Activated naive CD4-positive, alpha-beta T cell treated with anti-CD3 and anti-CD28 coated beads, Interleukin-2, amount 10 ng/mL, durations not matched to agents 7 days and 5 days (primary cell): ENCODE results near the gene CCDC82.

Experiments
- CTCF ChIA-PET: fragments of 350-600 bp; sonication (Branson Sonifier 250); formaldehyde crosslinking; loops from one replicate; lab custom pipeline; 2021; ENCODE audit warnings: antibody characterized with exemption; lab: Charles Lee
- DNase-seq: peaks from one replicate; pipeline ENCODE4 v3.0.0-alpha.2; 2020
- H3K27ac Mint-ChIP-seq: one replicate; pipeline ENCODE4 v1.8.0; 2021; ENCODE audit warnings: mild to moderate bottlenecking, moderate library complexity, mixed read lengths
- H3K27me3 Mint-ChIP-seq: one replicate; pipeline ENCODE4 v1.8.0; 2021; ENCODE audit warnings: mild to moderate bottlenecking, mixed read lengths
- H3K36me3 Mint-ChIP-seq: one replicate; pipeline ENCODE4 v1.8.0; 2021; ENCODE audit warnings: mixed read lengths
- H3K4me1 Mint-ChIP-seq: one replicate; pipeline ENCODE4 v1.8.0; 2021; ENCODE audit warnings: mixed read lengths
- H3K4me3 Mint-ChIP-seq: one replicate; pipeline ENCODE4 v1.8.0; 2021; ENCODE audit warnings: mild to moderate bottlenecking, moderate library complexity, mixed read lengths
- H3K9me3 Mint-ChIP-seq: one replicate; pipeline ENCODE4 v1.8.0; 2021; ENCODE audit warnings: mixed read lengths

CCDC82 gene

DNA sequence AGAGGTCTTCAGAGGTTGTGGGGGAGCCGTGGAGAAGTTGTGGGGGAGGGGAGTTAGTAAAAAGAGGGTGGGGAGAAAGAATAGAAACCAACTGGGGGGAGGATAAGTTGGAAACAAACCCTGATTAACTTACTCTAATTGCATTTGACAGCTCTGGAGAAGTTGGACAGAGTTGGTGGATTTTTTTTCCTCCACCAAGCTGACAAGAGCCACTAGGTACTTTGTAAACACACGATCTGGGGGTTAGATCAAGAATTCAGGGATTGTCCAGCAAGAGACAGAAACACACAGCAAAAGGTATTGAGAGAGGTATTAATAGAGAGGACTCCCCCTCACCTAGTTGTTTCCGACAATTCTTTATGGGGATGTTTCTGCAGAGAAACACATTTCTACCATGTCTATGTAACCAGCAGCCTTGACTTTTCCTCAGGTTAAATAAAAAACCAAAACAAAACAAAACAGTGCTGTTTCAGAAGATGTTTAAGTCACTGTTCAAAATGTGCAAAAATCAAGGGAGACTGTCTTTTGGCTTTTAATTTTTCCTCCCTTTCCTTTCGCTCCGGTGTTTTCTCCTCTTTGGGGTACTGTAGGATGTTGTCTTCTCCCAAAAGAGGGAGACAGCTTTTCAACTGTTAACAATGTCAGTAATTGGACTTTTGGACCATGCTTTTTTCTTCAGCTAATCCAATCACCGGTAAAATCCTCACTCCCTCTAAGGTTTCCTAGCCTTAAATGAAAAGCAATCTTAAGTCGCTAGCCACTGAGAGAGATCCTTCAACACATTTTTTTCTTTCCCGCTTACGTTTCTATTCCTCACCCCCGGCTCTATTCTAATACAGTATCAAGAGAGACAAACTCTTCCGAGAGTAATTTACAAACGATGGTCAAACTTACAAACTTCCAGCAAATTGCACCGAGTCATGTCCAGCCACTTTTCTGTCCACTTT lies 47.4 kb downstream of the CCDC82 start:
- H3K9me3 Mint-ChIP-seq = peaks cover 2% of the 10 kb centered on the region
- H3K4me1 Mint-ChIP-seq = peaks cover 38% of the 10 kb centered on the region
- peaks cover 38% of the 10 kb centered on the region for H3K36me3 Mint-ChIP-seq
- H3K27ac Mint-ChIP-seq = peak overlapping the region; percentile 91
- no peak for DNase-seq
- no peaks in the 10 kb centered on the region for H3K27me3 Mint-ChIP-seq
- CTCF ChIA-PET = interaction anchor here (0.6 to 7.4 kb wide), 77 partner anchors 10 to 1190 kb away, joined by 3 to 144 read pairs (median 5); partner anchors contain the start of genes CCDC82, CEP57, FAM76B and JRKL
- peak overlapping the region; percentile 94 for H3K4me3 Mint-ChIP-seq

DNA sequence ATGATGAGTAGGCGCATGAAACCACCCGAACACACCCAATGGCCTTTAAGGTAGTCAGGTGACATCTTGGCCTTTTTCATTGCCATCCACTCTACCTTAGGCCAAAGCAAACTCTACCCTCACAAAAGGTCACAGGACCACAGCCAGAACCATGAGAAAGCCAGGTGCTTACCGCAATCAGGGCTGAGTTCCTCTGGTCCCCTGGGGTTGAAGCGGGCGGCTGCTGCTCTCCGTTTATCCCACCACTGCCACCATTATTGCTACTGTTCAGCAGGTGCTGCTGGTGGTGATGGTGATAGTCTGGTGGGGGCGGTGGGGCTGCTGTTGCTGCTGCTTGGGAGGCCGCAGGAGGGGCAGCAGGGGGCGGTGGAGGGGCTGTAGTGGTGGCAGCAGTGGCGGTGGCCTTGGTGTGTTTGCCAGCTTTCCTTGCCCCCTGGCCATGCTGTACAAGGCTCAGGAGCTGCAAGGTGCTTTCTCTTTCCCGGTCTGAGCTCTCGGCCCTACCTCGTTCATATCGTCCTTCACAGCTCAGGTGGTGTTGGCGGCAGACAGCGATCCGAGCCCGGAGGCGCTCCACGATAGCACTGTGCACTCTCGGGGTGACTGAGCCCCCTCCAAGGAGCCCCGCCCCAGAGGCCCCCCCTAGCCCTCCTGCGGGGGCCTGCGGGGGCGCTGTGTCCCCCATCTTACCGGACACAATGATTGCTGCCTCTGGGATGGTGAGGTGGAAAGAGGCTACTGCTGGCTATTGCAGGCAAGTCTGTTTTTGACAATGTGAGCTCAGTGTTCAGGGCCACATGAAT lies 48.3 kb downstream of the CCDC82 start:
- H3K4me1 Mint-ChIP-seq = peaks cover 46% of the 10 kb centered on the region
- peaks cover 38% of the 10 kb centered on the region for H3K36me3 Mint-ChIP-seq
- CTCF ChIA-PET = interaction anchor here (0.6 to 7.4 kb wide), 20 partner anchors 9 to 494 kb away, joined by 3 to 144 read pairs (median 6); no protein-coding TSS in a partner anchor
- H3K27me3 Mint-ChIP-seq = no peaks in the 10 kb centered on the region
- H3K4me3 Mint-ChIP-seq = peak overlapping the region; percentile 94
- peaks cover 2% of the 10 kb centered on the region for H3K9me3 Mint-ChIP-seq
- peak overlapping the region; percentile 91 for H3K27ac Mint-ChIP-seq
- DNase-seq = peak; percentile 82

DNA sequence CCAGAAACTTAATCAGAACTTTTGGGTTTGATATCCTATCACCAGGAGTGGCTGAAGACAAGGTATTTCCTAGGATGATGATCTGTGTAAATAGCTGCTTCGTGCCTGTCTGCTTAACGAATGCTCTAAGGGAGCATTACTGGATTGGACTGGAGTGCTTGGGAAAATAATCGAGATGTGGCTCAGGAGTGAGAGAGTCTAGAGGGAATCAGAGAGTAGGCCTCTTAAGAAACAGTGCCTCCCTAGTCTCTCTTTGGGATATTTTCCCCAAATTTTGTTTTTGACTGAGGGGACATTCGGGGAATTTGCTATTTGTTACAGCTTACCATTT lies 49.2 kb downstream of the CCDC82 start:
- no peaks in the 10 kb centered on the region for H3K27me3 Mint-ChIP-seq
- peaks cover 54% of the 10 kb centered on the region for H3K4me1 Mint-ChIP-seq
- H3K9me3 Mint-ChIP-seq = peaks cover 2% of the 10 kb centered on the region
- peak overlapping the region; percentile 91 for H3K27ac Mint-ChIP-seq
- peaks cover 46% of the 10 kb centered on the region for H3K36me3 Mint-ChIP-seq
- CTCF ChIA-PET = interaction anchor here (0.6 to 7.4 kb wide), 15 partner anchors 8 to 491 kb away, joined by 3 to 144 read pairs (median 4); no protein-coding TSS in a partner anchor
- H3K4me3 Mint-ChIP-seq = peak overlapping the region; percentile 94
- DNase-seq = no peak

DNA sequence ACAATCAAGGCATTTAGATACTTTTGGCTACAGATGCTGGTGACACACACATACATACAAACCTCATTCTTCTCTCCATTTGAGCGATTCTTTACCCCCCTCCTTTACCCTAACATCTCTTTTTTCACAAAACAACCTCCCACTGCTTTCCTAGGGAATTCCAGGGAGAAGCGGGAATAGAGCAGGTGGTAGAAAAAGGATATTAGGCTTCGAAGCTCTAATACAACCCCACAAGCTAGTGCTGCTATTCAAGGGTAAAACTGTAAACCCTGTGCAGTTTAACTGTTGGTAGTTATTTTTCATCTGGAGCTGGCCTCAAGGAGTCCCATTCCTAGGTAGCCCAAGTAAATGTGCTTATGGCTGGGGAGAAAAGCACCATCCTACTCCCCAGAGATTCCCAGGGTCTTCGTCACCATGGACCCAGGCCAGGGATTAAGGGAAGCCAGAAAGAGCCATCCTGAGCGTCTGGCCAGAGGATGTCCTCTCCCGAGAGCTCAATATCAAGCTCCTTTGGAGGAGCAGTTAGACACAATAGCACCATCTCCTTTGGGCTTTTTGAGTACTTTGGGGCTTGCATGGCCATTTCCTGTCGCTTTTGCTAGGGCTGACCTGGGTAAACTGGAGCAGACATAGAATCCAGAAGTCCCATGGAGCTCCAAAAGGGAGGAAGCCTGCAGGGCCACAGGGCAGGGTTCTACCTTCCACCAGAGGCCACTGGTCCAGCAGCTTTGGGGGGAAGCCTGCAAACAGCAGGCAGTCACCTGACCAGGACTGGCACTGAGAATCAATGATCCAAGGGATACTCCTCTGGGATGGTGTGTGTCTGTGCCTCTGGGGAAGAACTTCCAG lies 49.8 kb downstream of the CCDC82 start:
- CTCF ChIA-PET = interaction anchor here (0.6 to 7.4 kb wide), 20 partner anchors 8 to 504 kb away, joined by 3 to 144 read pairs (median 4); no protein-coding TSS in a partner anchor
- Mint-ChIP-seq H3K9me3 (no peaks in the 10 kb centered on the region), H3K36me3 (peaks cover 49% of the 10 kb centered on the region), H3K27ac (peak overlapping the region; percentile 91), H3K4me3 (peak overlapping the region; percentile 94), H3K4me1 (peaks cover 56% of the 10 kb centered on the region), H3K27me3 (no peaks in the 10 kb centered on the region)
- peak; percentile 29 for DNase-seq

DNA sequence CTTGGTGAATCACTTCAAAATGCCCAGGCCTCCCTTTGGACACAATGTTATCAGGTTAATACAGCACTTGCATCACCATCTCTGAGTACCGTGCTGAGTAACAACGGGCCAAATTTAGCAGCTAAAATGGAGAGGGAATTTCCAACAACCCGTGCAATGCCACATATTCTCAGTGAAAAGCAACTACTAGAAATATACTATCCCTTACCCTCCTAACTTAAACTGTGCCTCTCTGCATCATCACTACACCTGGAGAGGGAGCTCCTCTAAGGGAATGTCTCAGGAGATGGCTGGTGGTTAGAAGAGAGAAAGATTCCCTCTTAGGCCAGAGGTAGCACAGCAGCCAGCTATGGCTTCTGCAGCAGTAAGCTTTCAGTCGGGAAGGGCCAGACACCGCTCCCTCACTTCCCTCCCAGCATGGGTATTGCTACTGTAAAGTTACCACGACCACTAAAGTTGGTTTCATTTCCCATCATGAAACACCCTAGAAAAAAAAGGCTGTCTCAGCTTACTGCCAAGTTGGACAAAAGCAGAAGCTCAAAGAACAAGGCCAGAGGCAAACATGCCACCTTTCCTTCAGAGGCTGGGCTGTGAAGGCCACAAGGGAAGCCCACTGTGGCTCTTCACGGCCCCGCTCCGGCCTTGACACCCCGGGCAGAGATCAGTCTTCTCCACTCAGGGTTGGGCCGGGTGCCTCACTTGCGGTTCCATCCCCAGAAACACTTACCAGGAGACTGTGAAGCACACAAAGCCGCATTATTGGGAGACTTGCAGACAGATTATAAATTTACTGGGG lies 50.6 kb downstream of the CCDC82 start:
- CTCF ChIA-PET = interaction anchor here (0.5 to 7.4 kb wide), 11 partner anchors 12 to 503 kb away, joined by 3 to 144 read pairs (median 6); no protein-coding TSS in a partner anchor
- peaks cover 57% of the 10 kb centered on the region for H3K36me3 Mint-ChIP-seq
- peaks cover 64% of the 10 kb centered on the region for H3K4me1 Mint-ChIP-seq
- H3K27me3 Mint-ChIP-seq = no peaks in the 10 kb centered on the region
- no peaks in the 10 kb centered on the region for H3K9me3 Mint-ChIP-seq
- H3K27ac Mint-ChIP-seq = peak overlapping the region; percentile 91
- DNase-seq = peak; percentile 67
- peak overlapping the region; percentile 94 for H3K4me3 Mint-ChIP-seq

DNA sequence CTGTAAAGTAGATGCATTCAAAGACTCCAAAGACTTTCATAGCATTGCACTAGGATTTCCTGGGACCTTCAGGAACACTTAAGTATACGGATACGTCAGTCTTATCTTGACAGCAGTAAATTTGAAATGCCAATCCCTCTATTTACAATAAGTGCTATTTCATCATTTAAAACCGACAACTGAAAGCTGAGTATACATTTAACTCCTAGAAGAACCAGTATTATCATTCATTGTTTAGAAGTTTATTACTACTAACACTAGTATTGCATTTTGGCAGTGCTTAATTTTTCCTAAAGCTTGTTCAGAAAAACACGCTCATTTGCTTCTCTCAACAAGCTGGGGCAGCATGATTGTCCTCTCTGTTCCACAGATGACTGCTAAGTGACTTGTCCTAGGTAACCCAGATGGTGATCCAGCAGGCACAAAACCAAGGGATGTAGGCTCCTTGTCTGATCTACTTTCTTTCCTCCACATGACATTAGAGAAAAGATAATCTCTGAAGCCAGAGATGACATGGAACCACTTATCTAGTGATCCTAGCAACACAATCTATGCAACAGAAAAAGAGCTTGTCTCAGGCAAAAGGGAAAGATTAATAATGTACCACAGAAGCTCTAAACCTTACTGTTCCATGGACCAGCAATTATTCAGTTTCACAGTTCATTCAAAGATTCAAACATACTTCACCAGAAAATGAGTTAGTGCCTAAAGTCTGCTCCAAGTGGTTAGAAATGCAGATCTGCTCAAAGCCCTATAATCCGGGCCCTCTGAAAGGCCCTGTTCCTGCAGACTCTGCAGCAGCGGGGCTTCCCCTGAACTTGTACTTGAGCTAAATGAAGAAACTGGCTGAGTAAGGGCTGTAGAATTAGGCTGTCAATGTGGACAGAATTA lies 51.9 kb downstream of the CCDC82 start:
- Mint-ChIP-seq H3K27ac (peak overlapping the region; percentile 35), H3K36me3 (peaks cover 63% of the 10 kb centered on the region), H3K27me3 (no peaks in the 10 kb centered on the region), H3K4me1 (peaks cover 67% of the 10 kb centered on the region), H3K9me3 (no peaks in the 10 kb centered on the region), H3K4me3 (peak overlapping the region; percentile 94)
- CTCF ChIA-PET = interaction anchor here (0.6 to 7.4 kb wide), 12 partner anchors 9 to 502 kb away, joined by 3 to 144 read pairs (median 3); no protein-coding TSS in a partner anchor
- peak; percentile 60 for DNase-seq

DNA sequence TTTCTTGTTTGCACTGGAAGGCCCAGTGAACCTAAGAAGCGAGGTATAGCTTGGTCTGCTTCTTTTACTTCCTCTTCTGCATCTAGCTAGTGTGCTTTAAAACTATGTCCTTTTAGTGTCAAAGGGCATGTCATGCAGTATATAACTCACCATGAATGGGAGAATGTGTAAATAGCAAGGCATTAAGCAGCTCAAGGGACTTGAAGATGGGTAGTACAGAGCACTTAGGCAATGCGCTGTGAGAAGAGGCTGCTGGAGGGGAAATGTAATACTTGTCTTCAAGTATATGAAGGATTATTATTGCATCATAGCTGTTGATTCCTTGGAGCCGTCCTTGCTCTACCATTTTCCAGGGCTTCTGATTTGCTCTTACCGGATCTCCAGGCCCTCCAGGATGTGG lies 54.3 kb downstream of the CCDC82 start:
- H3K27me3 Mint-ChIP-seq = no peaks in the 10 kb centered on the region
- no peaks in the 10 kb centered on the region for H3K9me3 Mint-ChIP-seq
- no peak overlapping the region for H3K27ac Mint-ChIP-seq
- CTCF ChIA-PET = interaction anchor here (1.0 to 2.2 kb wide), 3 partner anchors 20 to 243 kb away, joined by 3 to 5 read pairs (median 5); no protein-coding TSS in a partner anchor
- H3K36me3 Mint-ChIP-seq = peaks cover 66% of the 10 kb centered on the region
- peaks cover 85% of the 10 kb centered on the region for H3K4me1 Mint-ChIP-seq
- no peak overlapping the region for H3K4me3 Mint-ChIP-seq
- DNase-seq = no peak

DNA sequence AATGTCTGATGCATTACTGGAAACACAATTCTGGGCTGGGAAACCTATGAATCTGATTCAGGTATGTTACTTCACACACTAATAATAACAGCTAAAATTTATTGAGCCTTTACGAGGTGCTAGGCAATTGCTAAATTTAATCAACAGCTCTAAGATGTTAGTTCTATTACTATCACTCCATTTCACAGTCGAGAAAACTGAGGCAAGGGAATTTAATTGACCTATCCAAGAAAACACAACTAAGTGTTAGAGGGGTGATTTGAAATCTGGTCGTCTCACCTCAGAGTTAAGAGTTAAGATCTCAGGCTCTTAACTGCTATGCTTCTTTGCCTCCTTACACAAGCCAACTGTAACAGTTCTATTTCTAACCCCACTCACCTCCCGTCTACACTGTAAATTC lies 55.5 kb downstream of the CCDC82 start:
- Mint-ChIP-seq H3K27ac (no peak overlapping the region), H3K9me3 (no peaks in the 10 kb centered on the region), H3K4me1 (peaks cover 89% of the 10 kb centered on the region), H3K36me3 (peaks cover 67% of the 10 kb centered on the region), H3K27me3 (no peaks in the 10 kb centered on the region), H3K4me3 (no peak overlapping the region)
- CTCF ChIA-PET = interaction anchor here (2.0 to 2.2 kb wide), 2 partner anchors 91 to 242 kb away, joined by 5 read pairs; no protein-coding TSS in a partner anchor
- DNase-seq = no peak

DNA sequence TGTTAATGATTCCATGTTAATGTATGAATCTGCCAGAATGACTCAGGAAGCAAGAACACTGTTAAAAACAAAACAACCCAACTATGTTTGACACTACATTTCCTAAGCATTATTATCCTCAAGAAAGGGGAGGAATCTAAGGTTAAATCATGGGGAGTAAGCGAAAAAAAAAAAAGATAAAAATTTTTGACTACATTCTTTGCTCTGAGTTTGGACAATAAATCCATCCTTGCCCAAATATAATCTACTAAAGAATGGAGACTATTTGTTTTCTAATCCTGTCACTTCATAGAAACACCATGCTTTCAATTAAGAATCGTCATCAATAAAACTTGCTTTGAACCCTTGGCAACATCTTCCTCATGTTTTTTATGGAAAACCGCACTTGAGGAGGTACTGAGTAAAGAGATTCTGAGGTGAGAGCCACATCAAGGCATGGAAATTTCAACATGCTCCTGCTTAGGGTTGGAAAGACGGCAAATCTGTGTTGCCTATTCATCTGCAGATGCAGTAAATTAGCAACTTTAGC lies 56.5 kb downstream of the CCDC82 start:
- Mint-ChIP-seq H3K27me3 (no peaks in the 10 kb centered on the region), H3K27ac (no peak overlapping the region), H3K9me3 (no peaks in the 10 kb centered on the region), H3K4me3 (no peak overlapping the region), H3K4me1 (peaks cover 87% of the 10 kb centered on the region), H3K36me3 (peaks cover 65% of the 10 kb centered on the region)
- CTCF ChIA-PET = interaction anchor here (2.0 kb wide), 1 partner anchor 9 kb away, joined by 18 read pairs; the partner anchor contains the start of gene MAML2
- DNase-seq = no peak

DNA sequence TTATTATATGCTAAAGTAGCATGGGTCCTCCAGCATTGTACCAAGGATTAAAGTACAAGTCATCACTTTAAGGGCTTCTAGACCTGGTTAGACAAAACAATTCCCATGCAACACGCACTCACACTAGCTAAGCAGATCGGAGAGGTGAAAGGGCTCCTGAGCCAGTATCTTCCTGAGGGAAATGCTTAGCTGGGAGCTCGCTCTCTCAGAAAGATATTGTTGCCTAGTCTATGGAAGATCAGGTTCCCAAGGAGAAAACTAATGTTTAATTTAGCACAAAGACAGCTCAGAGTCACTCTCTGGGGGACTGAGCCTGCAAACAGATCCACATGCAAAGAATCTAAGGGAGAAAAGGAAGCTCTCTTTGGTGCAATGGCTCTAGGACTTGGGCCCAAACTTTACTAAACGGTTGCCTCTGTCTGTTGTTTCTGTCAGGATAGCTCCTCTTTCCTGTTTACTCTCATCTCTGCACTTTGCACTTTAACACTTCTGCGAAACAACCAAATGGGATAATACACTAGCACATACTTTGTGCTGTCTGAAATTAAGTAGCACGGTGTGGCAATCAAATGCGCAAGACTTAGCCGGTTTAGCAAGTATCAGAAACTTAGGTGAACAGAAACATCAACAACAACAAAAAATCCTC lies 57.5 kb downstream of the CCDC82 start:
- DNase-seq = no peak
- Mint-ChIP-seq H3K27ac (peak overlapping the region; percentile 0), H3K4me1 (peaks cover 78% of the 10 kb centered on the region), H3K27me3 (no peaks in the 10 kb centered on the region), H3K9me3 (no peaks in the 10 kb centered on the region), H3K36me3 (peaks cover 55% of the 10 kb centered on the region), H3K4me3 (no peak overlapping the region)
- CTCF ChIA-PET = interaction anchor here (1.4 to 2.0 kb wide), 2 partner anchors 10 to 28 kb away, joined by 5 to 18 read pairs; partner anchors contain the start of gene MAML2

DNA sequence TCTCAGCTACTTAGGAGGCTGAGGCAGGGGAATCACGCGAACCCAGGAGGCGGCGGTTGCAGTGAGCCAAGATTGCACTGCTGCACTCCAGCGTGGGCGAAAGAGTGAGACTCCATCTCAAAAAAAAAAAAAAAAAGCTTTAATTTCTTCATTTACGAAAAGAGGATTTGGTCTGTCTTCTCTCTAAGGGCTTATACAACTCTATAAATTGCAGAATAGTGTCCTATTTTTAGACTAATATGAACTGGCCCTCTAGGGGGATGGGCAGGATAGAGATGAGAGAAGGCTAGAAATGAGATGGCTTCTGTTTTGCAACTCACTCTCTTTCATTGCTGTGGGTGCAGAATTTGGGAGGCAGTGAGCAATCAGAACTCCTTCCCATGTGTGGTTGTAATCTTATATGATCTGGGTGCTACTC lies 58.0 kb downstream of the CCDC82 start:
- Mint-ChIP-seq H3K9me3 (no peaks in the 10 kb centered on the region), H3K27ac (no peak overlapping the region), H3K4me1 (peaks cover 74% of the 10 kb centered on the region), H3K27me3 (no peaks in the 10 kb centered on the region), H3K4me3 (no peak overlapping the region), H3K36me3 (peaks cover 58% of the 10 kb centered on the region)
- CTCF ChIA-PET = interaction anchor here (1.4 to 2.0 kb wide), 2 partner anchors 10 to 28 kb away, joined by 5 to 18 read pairs; partner anchors contain the start of gene MAML2
- no peak for DNase-seq
